IMR-90 (cell line): ENCODE data around the gene PROK2.

Experiments used
- CTCF ChIP-seq: conservative IDR thresholded peaks from 2 replicates; pipeline ENCODE4 v1.5.1; 2012; ENCODE audit warnings: mild to moderate bottlenecking, low read depth, low read length, improper control_type of control experiment
- FOS ChIP-seq: fragments of 150-350 bp; IDR thresholded peaks from 2 replicates; pipeline ENCODE4 v1.6.1; 2016; ENCODE audit warnings: low read depth, low read length
- RAD21 ChIP-seq: IDR thresholded peaks from 2 replicates; pipeline ENCODE4 v1.6.1; 2012; ENCODE audit warnings: low read length, improper control_type of control experiment

GRCh38 chr3:71776538-71776937 is 8.4 kb downstream of the PROK2 start:
- TF ChIP-seq RAD21 (no peak), FOS (no peak), CTCF (no peak)
